Dendritic cell treated with granulocyte-macrophage colony-stimulating factor and Interleukin-4, amounts not matched to agents 40 ng/mL and 50 ng/mL, for 4 days (primary cell): Measurements from ENCODE around the gene PGBD5.

ENCODE experiments used
- H3K27ac Mint-ChIP-seq: one replicate; pipeline ENCODE4 v1.8.0; 2022; ENCODE audit warnings: mild to moderate bottlenecking, mixed read lengths
- H3K27me3 Mint-ChIP-seq: one replicate; pipeline ENCODE4 v1.8.0; 2022; ENCODE audit warnings: mild to moderate bottlenecking, mixed read lengths
- H3K36me3 Mint-ChIP-seq: one replicate; pipeline ENCODE4 v1.8.0; 2022; ENCODE audit warnings: low read depth, mixed read lengths
- H3K4me1 Mint-ChIP-seq: one replicate; pipeline ENCODE4 v1.8.0; 2022; ENCODE audit warnings: low read depth, mixed read lengths
- H3K4me3 Mint-ChIP-seq: one replicate; pipeline ENCODE4 v1.8.0; 2022; ENCODE audit warnings: mild to moderate bottlenecking, moderate library complexity, mixed read lengths
- H3K9me3 Mint-ChIP-seq: one replicate; pipeline ENCODE4 v1.8.0; 2022; ENCODE audit warnings: mixed read lengths
- intact Hi-C: fragments of 100-400 bp; cut with micrococcal nuclease; formaldehyde crosslinking; loops from one replicate; pipeline ENCODE4 v1.15.0; 2022

PGBD5 gene

GRCh38 chr1:230383425-230383824 is 42.7 kb downstream of the PGBD5 start:
- Mint-ChIP-seq H3K4me1 (no peaks in the 10 kb centered on the region), H3K36me3 (no peaks in the 10 kb centered on the region), H3K9me3 (peaks cover 16% of the 10 kb centered on the region), H3K4me3 (no peak overlapping the region), H3K27me3 (peaks cover 4% of the 10 kb centered on the region), H3K27ac (no peak overlapping the region)
- intact Hi-C loops: no loop called here

- Mint-ChIP-seq H3K27me3 (peaks cover 4% of the 10 kb centered on the region), H3K27ac (no peak overlapping the region), H3K36me3 (no peaks in the 10 kb centered on the region), H3K4me3 (no peak overlapping the region), H3K4me1 (no peaks in the 10 kb centered on the region), H3K9me3 (peaks cover 16% of the 10 kb centered on the region)
- intact Hi-C loops: no loop called here
These were observed 44.1 kb downstream of the PGBD5 start for GRCh38 chr1:230382001-230382491.

GRCh38 chr1:230381585-230381984 is 44.5 kb downstream of the PGBD5 start:
- Mint-ChIP-seq H3K27me3 (peaks cover 4% of the 10 kb centered on the region), H3K36me3 (no peaks in the 10 kb centered on the region)

GRCh38 chr1:230381049-230381467 is 45.1 kb downstream of the PGBD5 start:
- intact Hi-C loops: no loop called here
- Mint-ChIP-seq H3K9me3 (peaks cover 16% of the 10 kb centered on the region), H3K27ac (no peak overlapping the region), H3K4me1 (no peaks in the 10 kb centered on the region), H3K4me3 (no peak overlapping the region), H3K27me3 (peaks cover 6% of the 10 kb centered on the region), H3K36me3 (no peaks in the 10 kb centered on the region)

More at GRCh38 chr1:230381585-230381984, 44.5 kb downstream of the PGBD5 start:
- Mint-ChIP-seq H3K9me3 (peaks cover 16% of the 10 kb centered on the region), H3K4me1 (no peaks in the 10 kb centered on the region), H3K4me3 (no peak overlapping the region), H3K27ac (no peak overlapping the region)
- intact Hi-C loops: no loop called here

GRCh38 chr1:230379928-230380327 is 46.2 kb downstream of the PGBD5 start:
- Mint-ChIP-seq H3K4me1 (no peaks in the 10 kb centered on the region), H3K36me3 (no peaks in the 10 kb centered on the region), H3K27ac (no peak overlapping the region), H3K27me3 (peaks cover 5% of the 10 kb centered on the region), H3K9me3 (peaks cover 16% of the 10 kb centered on the region), H3K4me3 (no peak overlapping the region)
- intact Hi-C loops: no loop called here

- peaks cover 7% of the 10 kb centered on the region for H3K27me3 Mint-ChIP-seq
- no peak overlapping the region for H3K4me3 Mint-ChIP-seq
- H3K9me3 Mint-ChIP-seq: peaks cover 16% of the 10 kb centered on the region
- intact Hi-C loops: no loop called here
- H3K27ac Mint-ChIP-seq: no peak overlapping the region
- no peaks in the 10 kb centered on the region for H3K36me3 Mint-ChIP-seq
- no peaks in the 10 kb centered on the region for H3K4me1 Mint-ChIP-seq
These were observed 46.7 kb downstream of the PGBD5 start for GRCh38 chr1:230379462-230379861.

GRCh38 chr1:230377851-230378250 is 48.3 kb downstream of the PGBD5 start:
- no peak overlapping the region for H3K4me3 Mint-ChIP-seq
- peaks cover 16% of the 10 kb centered on the region for H3K9me3 Mint-ChIP-seq
- no peaks in the 10 kb centered on the region for H3K36me3 Mint-ChIP-seq
- intact Hi-C loops: no loop called here
- no peak overlapping the region for H3K27ac Mint-ChIP-seq
- H3K27me3 Mint-ChIP-seq: peaks cover 7% of the 10 kb centered on the region
- no peaks in the 10 kb centered on the region for H3K4me1 Mint-ChIP-seq

GRCh38 chr1:230377324-230377723 is 48.8 kb downstream of the PGBD5 start:
- H3K9me3 Mint-ChIP-seq: peaks cover 16% of the 10 kb centered on the region

GRCh38 chr1:230376296-230376695 is 49.8 kb downstream of the PGBD5 start:
- no peak overlapping the region for H3K4me3 Mint-ChIP-seq
- peaks cover 6% of the 10 kb centered on the region for H3K27me3 Mint-ChIP-seq
- no peaks in the 10 kb centered on the region for H3K4me1 Mint-ChIP-seq
- no peaks in the 10 kb centered on the region for H3K36me3 Mint-ChIP-seq
- H3K27ac Mint-ChIP-seq: no peak overlapping the region
- peaks cover 16% of the 10 kb centered on the region for H3K9me3 Mint-ChIP-seq
- intact Hi-C loops: no loop called here

More at GRCh38 chr1:230377324-230377723, 48.8 kb downstream of the PGBD5 start:
- no peak overlapping the region for H3K4me3 Mint-ChIP-seq
- peaks cover 8% of the 10 kb centered on the region for H3K27me3 Mint-ChIP-seq
- H3K27ac Mint-ChIP-seq: no peak overlapping the region
- H3K4me1 Mint-ChIP-seq: no peaks in the 10 kb centered on the region
- H3K36me3 Mint-ChIP-seq: no peaks in the 10 kb centered on the region
- intact Hi-C loops: no loop called here

- no peaks in the 10 kb centered on the region for H3K4me1 Mint-ChIP-seq
- no peak overlapping the region for H3K27ac Mint-ChIP-seq
- no peaks in the 10 kb centered on the region for H3K36me3 Mint-ChIP-seq
- no peak overlapping the region for H3K4me3 Mint-ChIP-seq
- intact Hi-C loops: no loop called here
- H3K27me3 Mint-ChIP-seq: peaks cover 6% of the 10 kb centered on the region
- H3K9me3 Mint-ChIP-seq: peaks cover 16% of the 10 kb centered on the region
These were observed 50.4 kb downstream of the PGBD5 start for GRCh38 chr1:230375780-230376179.

- Mint-ChIP-seq H3K36me3 (no peaks in the 10 kb centered on the region), H3K27ac (no peak overlapping the region), H3K27me3 (peaks cover 6% of the 10 kb centered on the region), H3K4me1 (no peaks in the 10 kb centered on the region), H3K4me3 (no peak overlapping the region), H3K9me3 (peaks cover 16% of the 10 kb centered on the region)
- intact Hi-C loops: no loop called here
These were observed 51.0 kb downstream of the PGBD5 start for GRCh38 chr1:230375147-230375546.

GRCh38 chr1:230371923-230372703 is 54.0 kb downstream of the PGBD5 start:
- Mint-ChIP-seq H3K9me3 (no peaks in the 10 kb centered on the region), H3K4me1 (no peaks in the 10 kb centered on the region), H3K4me3 (no peak overlapping the region), H3K36me3 (no peaks in the 10 kb centered on the region), H3K27me3 (peaks cover 7% of the 10 kb centered on the region), H3K27ac (no peak overlapping the region)
- intact Hi-C loops: no loop called here

- Mint-ChIP-seq H3K4me3 (no peak overlapping the region), H3K9me3 (no peaks in the 10 kb centered on the region), H3K4me1 (no peaks in the 10 kb centered on the region), H3K27ac (no peak overlapping the region), H3K36me3 (no peaks in the 10 kb centered on the region), H3K27me3 (peaks cover 7% of the 10 kb centered on the region)
- intact Hi-C loops: no loop called here
These were observed 56.0 kb downstream of the PGBD5 start for GRCh38 chr1:230370109-230370508.

GRCh38 chr1:230368871-230369270 is 57.3 kb downstream of the PGBD5 start:
- H3K36me3 Mint-ChIP-seq: no peaks in the 10 kb centered on the region
- no peak overlapping the region for H3K4me3 Mint-ChIP-seq
- intact Hi-C loops: no loop called here
- peaks cover 4% of the 10 kb centered on the region for H3K27me3 Mint-ChIP-seq
- no peaks in the 10 kb centered on the region for H3K9me3 Mint-ChIP-seq
- H3K4me1 Mint-ChIP-seq: no peaks in the 10 kb centered on the region
- H3K27ac Mint-ChIP-seq: no peak overlapping the region

GRCh38 chr1:230368363-230368762 is 57.8 kb downstream of the PGBD5 start:
- no peak overlapping the region for H3K4me3 Mint-ChIP-seq
- intact Hi-C loops: no loop called here
- no peak overlapping the region for H3K27ac Mint-ChIP-seq
- peaks cover 4% of the 10 kb centered on the region for H3K27me3 Mint-ChIP-seq
- no peaks in the 10 kb centered on the region for H3K9me3 Mint-ChIP-seq
- H3K36me3 Mint-ChIP-seq: no peaks in the 10 kb centered on the region
- H3K4me1 Mint-ChIP-seq: no peaks in the 10 kb centered on the region
